ENCODE measurements around the gene EVI5.

EVI5 gene

DNA sequence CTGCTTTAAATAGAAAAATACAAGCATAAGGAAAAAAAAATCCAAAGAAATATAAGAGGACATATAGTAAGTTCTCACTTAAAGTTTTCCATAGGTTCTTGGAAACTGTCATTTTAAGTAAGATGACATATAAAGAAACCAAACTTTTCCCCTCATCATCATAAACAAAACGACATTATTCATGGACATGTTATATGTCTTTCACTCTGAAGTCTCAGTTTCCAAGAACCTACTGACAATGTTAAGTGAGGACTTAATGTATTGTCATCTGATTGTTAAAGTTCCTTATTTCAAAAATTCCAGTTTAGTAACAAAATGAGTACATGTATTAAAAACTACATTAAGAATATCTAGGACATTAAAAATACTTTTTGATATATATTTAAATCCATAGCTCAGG is 228.6 kb downstream of the EVI5 start:
- TF ChIP-seq, protein P1, sequence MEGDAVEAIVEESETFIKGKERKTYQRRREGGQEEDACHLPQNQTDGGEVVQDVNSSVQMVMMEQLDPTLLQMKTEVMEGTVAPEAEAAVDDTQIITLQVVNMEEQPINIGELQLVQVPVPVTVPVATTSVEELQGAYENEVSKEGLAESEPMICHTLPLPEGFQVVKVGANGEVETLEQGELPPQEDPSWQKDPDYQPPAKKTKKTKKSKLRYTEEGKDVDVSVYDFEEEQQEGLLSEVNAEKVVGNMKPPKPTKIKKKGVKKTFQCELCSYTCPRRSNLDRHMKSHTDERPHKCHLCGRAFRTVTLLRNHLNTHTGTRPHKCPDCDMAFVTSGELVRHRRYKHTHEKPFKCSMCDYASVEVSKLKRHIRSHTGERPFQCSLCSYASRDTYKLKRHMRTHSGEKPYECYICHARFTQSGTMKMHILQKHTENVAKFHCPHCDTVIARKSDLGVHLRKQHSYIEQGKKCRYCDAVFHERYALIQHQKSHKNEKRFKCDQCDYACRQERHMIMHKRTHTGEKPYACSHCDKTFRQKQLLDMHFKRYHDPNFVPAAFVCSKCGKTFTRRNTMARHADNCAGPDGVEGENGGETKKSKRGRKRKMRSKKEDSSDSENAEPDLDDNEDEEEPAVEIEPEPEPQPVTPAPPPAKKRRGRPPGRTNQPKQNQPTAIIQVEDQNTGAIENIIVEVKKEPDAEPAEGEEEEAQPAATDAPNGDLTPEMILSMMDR (IDR thresholded peaks at IDR 0.05) = no peak
- Histone ChIP-seq H3K79me2 (no peaks in the 10 kb centered on the region), H3K4me1 (no peaks in the 10 kb centered on the region), H3K4me3 (ENCODE audit: low read depth, low read length) (no peak overlapping the region), H3K9me3 (ENCODE audit: control insufficient read depth, low read length) (no peaks in the 10 kb centered on the region), H2AFZ (no peak overlapping the region), H3K4me2 (ENCODE audit: low read length) (no peak overlapping the region), H3K9ac (no peak overlapping the region), H3K36me3 (ENCODE audit: control insufficient read depth, insufficient read depth, low read length) (no peaks in the 10 kb centered on the region), H3K27me3 (ENCODE audit: control insufficient read depth, insufficient read depth, low read length) (no peaks in the 10 kb centered on the region), H3K27ac (no peak overlapping the region)

DNA sequence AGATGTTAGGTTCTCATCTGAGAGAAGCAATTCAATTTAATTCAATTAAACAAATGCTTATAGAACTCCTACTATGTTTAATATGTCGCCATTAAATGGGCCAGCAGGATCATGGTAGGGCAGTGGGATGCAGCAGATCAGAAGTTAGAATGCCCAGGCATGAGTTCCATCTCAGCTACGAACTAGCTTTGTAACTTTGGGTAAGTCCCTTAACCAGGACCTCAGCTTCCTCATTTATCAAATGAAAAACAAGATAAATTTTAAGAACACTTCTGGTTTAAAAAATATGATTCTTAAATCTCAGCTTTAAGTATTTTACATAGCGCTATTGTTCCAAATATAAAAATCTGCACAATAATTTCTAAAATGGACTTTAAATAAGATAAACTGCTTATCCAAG is 230.7 kb downstream of the EVI5 start:
- TF ChIP-seq, protein P1 (IDR thresholded peaks at IDR 0.05) = no peak
- Histone ChIP-seq H3K36me3 (ENCODE audit: control insufficient read depth, insufficient read depth, low read length) (no peaks in the 10 kb centered on the region), H2AFZ (no peak overlapping the region), H3K27ac (no peak overlapping the region), H3K9ac (no peak overlapping the region), H3K4me3 (ENCODE audit: low read depth, low read length) (no peak overlapping the region), H3K79me2 (no peaks in the 10 kb centered on the region), H3K9me3 (ENCODE audit: control insufficient read depth, low read length) (no peaks in the 10 kb centered on the region), H3K27me3 (ENCODE audit: control insufficient read depth, insufficient read depth, low read length) (no peaks in the 10 kb centered on the region), H3K4me2 (ENCODE audit: low read length) (no peak overlapping the region), H3K4me1 (no peaks in the 10 kb centered on the region)

DNA sequence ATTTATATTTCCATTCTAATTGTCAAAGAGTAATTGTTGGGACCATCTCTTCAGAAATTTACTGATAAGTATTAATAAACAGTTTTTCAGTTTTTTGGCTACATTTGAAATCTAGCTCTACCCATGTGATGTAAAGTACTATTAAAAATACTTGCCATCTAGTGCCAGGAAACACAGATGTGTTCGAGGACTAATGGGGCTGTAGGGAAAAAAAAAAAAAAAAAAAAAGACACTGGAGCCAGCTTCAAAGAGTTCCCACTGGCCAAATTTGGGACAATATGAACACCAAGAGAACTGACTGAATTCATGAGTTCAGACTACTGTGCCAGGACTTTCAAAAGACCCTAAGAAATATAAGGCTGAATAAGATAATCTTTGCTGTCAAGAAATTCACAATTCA is 233.0 kb downstream of the EVI5 start:
- H3K4me2 ChIP-seq (ENCODE audit: low read length) = no peak overlapping the region
- H3K36me3 ChIP-seq (ENCODE audit: control insufficient read depth, insufficient read depth, low read length) = no peaks in the 10 kb centered on the region
- H3K27ac ChIP-seq = no peak overlapping the region

DNA sequence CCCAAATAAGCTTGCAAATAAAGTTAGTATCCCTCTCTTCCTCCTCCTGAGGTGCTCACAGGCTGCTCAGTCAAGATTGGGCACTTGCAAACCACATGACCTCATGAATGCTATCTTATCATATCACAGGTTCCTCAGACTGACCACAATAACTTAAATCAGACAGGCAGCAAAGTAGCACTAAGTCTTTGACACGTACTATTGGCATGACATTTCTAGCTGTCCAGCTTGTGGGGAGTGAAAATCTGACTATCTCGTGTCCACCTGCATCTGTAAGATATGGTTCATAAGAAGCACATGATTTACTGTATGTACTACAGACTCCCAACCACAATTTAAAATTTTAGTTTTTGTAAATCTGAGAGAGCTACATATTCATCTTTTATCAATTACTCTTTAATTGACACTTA is 240.1 kb downstream of the EVI5 start:
- no peaks in the 10 kb centered on the region for H3K4me1 ChIP-seq
- H3K79me2 ChIP-seq = no peaks in the 10 kb centered on the region
- H3K27me3 ChIP-seq (ENCODE audit: control insufficient read depth, insufficient read depth, low read length) = no peaks in the 10 kb centered on the region
- no peaks in the 10 kb centered on the region for H3K9me3 ChIP-seq (ENCODE audit: control insufficient read depth, low read length)
- no peak overlapping the region for H3K27ac ChIP-seq
- H3K4me2 ChIP-seq (ENCODE audit: low read length) = no peak overlapping the region
- H3K36me3 ChIP-seq (ENCODE audit: control insufficient read depth, insufficient read depth, low read length) = no peaks in the 10 kb centered on the region
- no peak overlapping the region for H3K4me3 ChIP-seq (ENCODE audit: low read depth, low read length)
- H3K9ac ChIP-seq = no peak overlapping the region
- H2AFZ ChIP-seq = no peak overlapping the region
- TF ChIP-seq, protein P1 (IDR thresholded peaks at IDR 0.05) = no peak

More for the DNA sequence above, 233.0 kb downstream of the EVI5 start:
- TF ChIP-seq, protein P1 (IDR thresholded peaks at IDR 0.05) = no peak
- H3K9ac ChIP-seq = no peak overlapping the region
- H3K4me3 ChIP-seq (ENCODE audit: low read depth, low read length) = no peak overlapping the region
- no peaks in the 10 kb centered on the region for H3K9me3 ChIP-seq (ENCODE audit: control insufficient read depth, low read length)
- no peaks in the 10 kb centered on the region for H3K27me3 ChIP-seq (ENCODE audit: control insufficient read depth, insufficient read depth, low read length)
- no peaks in the 10 kb centered on the region for H3K79me2 ChIP-seq
- no peaks in the 10 kb centered on the region for H3K4me1 ChIP-seq
- no peak overlapping the region for H2AFZ ChIP-seq
